Keratinocyte (primary cell): Measurements from ENCODE around the gene MAGEA10. TPM values are rescaled to one million over a fixed set of nuclear protein-coding genes. Genes with fewer than 3 reads are reported as not detected.

Experiments
- DNase-seq: peaks from one replicate; pipeline ENCODE4 v3.0.0-alpha.2; 2011; ENCODE audit warnings: low read depth, missing footprints, low spot score
- FAIRE-seq: peaks from 2 replicates; lab custom pipeline; 2011; peaks lifted over from hg19 to GRCh38; lab: Jason Lieb, UNC
- H2AFZ ChIP-seq: 2 replicates; pipeline ENCODE4 v1.6.0; 2012; ENCODE audit warnings: low read length, control low read depth, inconsistent platforms; ENCODE audit not compliant: control insufficient read depth
- H3K27ac ChIP-seq: 2 replicates; pipeline ENCODE4 v1.5.1; 2011; ENCODE audit warnings: low read length; ENCODE audit not compliant: control insufficient read depth, insufficient read depth
- H3K27me3 ChIP-seq: 3 replicates; pipeline ENCODE4 v1.6.0; 2011; ENCODE audit warnings: low read length; ENCODE audit not compliant: control insufficient read depth, insufficient read depth; ENCODE audit errors: extremely low read depth
- H3K36me3 ChIP-seq, 2 experiments: 2 replicates in 1 of 2; 3 replicates in 1 of 2; pipeline ENCODE4 v1.5.1; 2011; ENCODE audit warnings: low read length in 2 of 2, mild to moderate bottlenecking in 1 of 2; ENCODE audit not compliant: control insufficient read depth in 2 of 2, insufficient read depth in 2 of 2; ENCODE audit errors: extremely low read depth in 1 of 2
- H3K4me1 ChIP-seq: 3 replicates; pipeline ENCODE4 v1.5.1; 2011; ENCODE audit warnings: low read length; ENCODE audit not compliant: control insufficient read depth, insufficient read depth; ENCODE audit errors: extremely low read depth
- H3K4me2 ChIP-seq: 3 replicates; pipeline ENCODE4 v1.6.0; 2011; ENCODE audit warnings: low read depth, low read length; ENCODE audit not compliant: control insufficient read depth, insufficient read depth; ENCODE audit errors: extremely low read depth
- H3K4me3 ChIP-seq, 3 experiments: fragments of 200-600 bp in 1 of 3; sonication (generic) in 1 of 3; 2 replicates in 2 of 3; 3 replicates in 1 of 3; pipeline ENCODE4 v1.5.1; 2011 to 2016; ENCODE audit warnings: low read length in 3 of 3, mild to moderate bottlenecking in 3 of 3, control low read depth in 2 of 3, inconsistent platforms in 1 of 3, low read depth in 1 of 3, mixed read lengths in 1 of 3, mixed run types in 1 of 3, moderate library complexity in 1 of 3; ENCODE audit not compliant: control insufficient read depth in 2 of 3, insufficient read depth in 2 of 3; ENCODE audit errors: extremely low read depth in 1 of 3
- H3K79me2 ChIP-seq: 2 replicates; pipeline ENCODE4 v1.6.0; 2012; ENCODE audit warnings: low read length; ENCODE audit not compliant: control insufficient read depth, insufficient read depth
- H3K9ac ChIP-seq: 3 replicates; pipeline ENCODE4 v1.6.0; 2011; ENCODE audit warnings: low read length; ENCODE audit not compliant: control insufficient read depth, insufficient read depth; ENCODE audit errors: extremely low read depth
- H3K9me1 ChIP-seq: 3 replicates; pipeline ENCODE4 v1.6.0; 2011; ENCODE audit warnings: low read length; ENCODE audit not compliant: control insufficient read depth, insufficient read depth; ENCODE audit errors: extremely low read depth
- H3K9me3 ChIP-seq: 2 replicates; pipeline ENCODE4 v1.5.1; 2012; ENCODE audit warnings: low read depth, low read length; ENCODE audit not compliant: control insufficient read depth
- H4K20me1 ChIP-seq: 3 replicates; pipeline ENCODE4 v1.6.0; 2011; ENCODE audit warnings: low read length; ENCODE audit not compliant: control insufficient read depth, insufficient read depth; ENCODE audit errors: extremely low read depth
- CTCF ChIP-seq, 3 experiments: IDR thresholded peaks in 1 of 3; conservative IDR thresholded peaks in 1 of 3; optimal IDR thresholded peaks in 1 of 3; 2 replicates in 2 of 3; 3 replicates in 1 of 3; pipeline versions ENCODE3 to v1.5.1; 2011; ENCODE audit warnings: low read length in 3 of 3, mild to moderate bottlenecking in 3 of 3, moderate library complexity in 2 of 3, control low read depth in 1 of 3, inconsistent platforms in 1 of 3; ENCODE audit not compliant: insufficient read depth in 2 of 3; ENCODE audit errors: extremely low read depth in 1 of 3
- EZH2 ChIP-seq: IDR thresholded peaks from one replicate; pipeline ENCODE4 v1.6.1; 2012; ENCODE audit warnings: inconsistent platforms, mild to moderate bottlenecking, low read length, moderate library complexity
- dilution Hi-C: fragments of 300-500 bp; cut with MboI; formaldehyde crosslinking; loops from one replicate; pipeline ENCODE4 v1.7.0; 2020; ENCODE audit warnings: low sequenced_read_pairs; ENCODE audit not compliant: extremely low pct_ligation_motif_present
- polyA plus RNA-seq, 5 experiments: library from polyadenylated mRNA; depleted of rRNA in 3 of 5; stranded (reverse) in 3 of 5; stranded (forward) in 1 of 5; unstranded in 1 of 5; fragments of >200 nt; gene quantifications; 1 replicate in 1 of 5; 2 replicates in 3 of 5; 3 replicates in 1 of 5; pipeline versions ENCODE4 v1.2.1 to v1.2.3, GENCODE V29; 2011 to 2012; ENCODE audit warnings: missing spikeins in 2 of 5, low read depth in 1 of 5, low replicate concordance in 1 of 5

MAGEA10 gene
- polyA plus RNA-seq, 1 donor (not counting 4 experiments of a cell fraction or from before 2014, with no cell fraction given) = not detected

- Histone ChIP-seq H3K4me1 (no peaks in the 10 kb centered on the region), H3K27ac (no peak overlapping the region), H3K9me3 (no peaks in the 10 kb centered on the region), H3K9ac (no peak overlapping the region), H3K4me3 (no peak overlapping the region), H4K20me1 (no peaks in the 10 kb centered on the region), H2AFZ (no peak overlapping the region), H3K4me2 (no peak overlapping the region), H3K27me3 (no peaks in the 10 kb centered on the region), H3K79me2 (no peaks in the 10 kb centered on the region), H3K36me3 (no peaks in the 10 kb centered on the region), H3K9me1 (no peaks in the 10 kb centered on the region)
- DNase-seq (no peak), FAIRE-seq (no peak)
- dilution Hi-C loops = no loop called here
- TF ChIP-seq CTCF (optimal IDR thresholded peaks at IDR 0.05 in 1 of 3, IDR thresholded peaks at IDR 0.05 in 1 of 3, conservative IDR thresholded peaks at IDR 0.05 in 1 of 3; ENCODE audit: extremely low read depth in 1 of 3, insufficient read depth in 2 of 3, low read length in 3 of 3) = no peak
- TF ChIP-seq EZH2 = no peak
Measured at GRCh38 chrX:152157042-152157441, 18.7 kb upstream of the MAGEA10 start.

GRCh38 chrX:152155766-152156310 is 17.5 kb upstream of the MAGEA10 start:
- no peak for DNase-seq
- no peak for TF ChIP-seq CTCF (optimal IDR thresholded peaks at IDR 0.05 in 1 of 3, IDR thresholded peaks at IDR 0.05 in 1 of 3, conservative IDR thresholded peaks at IDR 0.05 in 1 of 3; ENCODE audit: extremely low read depth in 1 of 3, insufficient read depth in 2 of 3, low read length in 3 of 3)
- no peak for TF ChIP-seq EZH2
- Histone ChIP-seq H3K27ac (no peak overlapping the region), H3K4me1 (no peaks in the 10 kb centered on the region), H4K20me1 (no peaks in the 10 kb centered on the region), H3K36me3 (no peaks in the 10 kb centered on the region), H3K4me2 (no peak overlapping the region), H3K4me3 (no peak overlapping the region), H3K9me3 (no peaks in the 10 kb centered on the region), H3K9ac (no peak overlapping the region), H2AFZ (no peak overlapping the region), H3K9me1 (no peaks in the 10 kb centered on the region), H3K27me3 (no peaks in the 10 kb centered on the region), H3K79me2 (no peaks in the 10 kb centered on the region)
- dilution Hi-C loops = no loop called here
- no peak for FAIRE-seq
